MM.1S (cell line): ENCODE data around the gene ABCB9.
A peak's percentile ranks its signal among the peaks of the same experiment; 100 is the strongest.
"Not testable (repeated sequence)": the region's sequence is repeated elsewhere in the genome, so short reads cannot be mapped to it uniquely, and the experiment has no call there.

Experiments
- DNase-seq: peaks from one replicate; pipeline ENCODE4 v3.0.0-alpha.2; 2015
- H2AFZ ChIP-seq: fragments of 300-600 bp; sonication (generic); 2 replicates; pipeline ENCODE4 v1.6.0; 2016; ENCODE audit warnings: antibody characterized with exemption, low read length
- H3F3A ChIP-seq: fragments of 300-600 bp; sonication (generic); 2 replicates; pipeline ENCODE4 v1.6.1; 2016; ENCODE audit warnings: mild to moderate bottlenecking, antibody characterized with exemption, low read length, moderate library complexity, mixed read lengths; ENCODE audit not compliant: insufficient read depth
- H3K27ac ChIP-seq: fragments of 300-600 bp; sonication (generic); 2 replicates; pipeline ENCODE4 v1.5.1; 2016; ENCODE audit warnings: mild to moderate bottlenecking, low read length
- H3K27me3 ChIP-seq: fragments of 300-600 bp; sonication (generic); replicated peaks from 2 replicates; pipeline ENCODE4 v1.6.0; 2016; ENCODE audit warnings: low read length; ENCODE audit not compliant: insufficient read depth
- H3K36me3 ChIP-seq: fragments of 300-600 bp; sonication (generic); replicated peaks from 2 replicates; pipeline ENCODE4 v1.6.1; 2016; ENCODE audit warnings: mild to moderate bottlenecking, low read length, mixed read lengths; ENCODE audit not compliant: insufficient read depth
- H3K4me1 ChIP-seq: fragments of 300-600 bp; sonication (generic); 2 replicates; pipeline ENCODE4 v1.6.1; 2016; ENCODE audit warnings: low read length, mixed read lengths
- H3K4me2 ChIP-seq: fragments of 300-600 bp; sonication (generic); 2 replicates; pipeline ENCODE4 v1.6.0; 2016; ENCODE audit warnings: low read depth, low read length
- H3K4me3 ChIP-seq: fragments of 300-600 bp; sonication (generic); 2 replicates; pipeline ENCODE4 v1.5.1; 2016; ENCODE audit warnings: low read length, mixed read lengths
- H3K79me2 ChIP-seq: fragments of 300-600 bp; sonication (generic); 2 replicates; pipeline ENCODE4 v1.6.1; 2016; ENCODE audit warnings: mixed run types, low read length, mixed read lengths
- H3K9ac ChIP-seq: fragments of 300-600 bp; sonication (generic); 2 replicates; pipeline ENCODE4 v1.6.1; 2016; ENCODE audit warnings: low read length, mixed read lengths
- H3K9me2 ChIP-seq: fragments of 300-600 bp; sonication (generic); replicated peaks from 2 replicates; pipeline ENCODE4 v1.6.1; 2016; ENCODE audit warnings: mild to moderate bottlenecking, low read length, mixed read lengths; ENCODE audit not compliant: insufficient read depth
- H3K9me3 ChIP-seq: fragments of 300-600 bp; sonication (generic); replicated peaks from 2 replicates; pipeline ENCODE4 v1.6.1; 2016; ENCODE audit warnings: mild to moderate bottlenecking, low read length, mixed read lengths; ENCODE audit not compliant: insufficient read depth
- H4K20me1 ChIP-seq: fragments of 300-600 bp; sonication (generic); 2 replicates; pipeline ENCODE4 v1.6.1; 2016; ENCODE audit warnings: mild to moderate bottlenecking, low read length, moderate library complexity, mixed read lengths; ENCODE audit not compliant: insufficient read depth
- EZH2 ChIP-seq: fragments of 300-600 bp; sonication (generic); optimal IDR thresholded peaks from 2 replicates; pipeline ENCODE3; 2017; ENCODE audit warnings: low read depth, mild to moderate bottlenecking, antibody characterized with exemption, low read length, mixed read lengths
- EZH2phosphoT487 ChIP-seq: fragments of 300-600 bp; sonication (generic); IDR thresholded peaks from 2 replicates; pipeline ENCODE4 v1.6.1; 2018; ENCODE audit warnings: antibody characterized with exemption, low read length
- TF ChIP-seq, protein P1 (sequence below): fragments of 300-600 bp; sonication (generic); IDR thresholded peaks from 2 replicates; pipeline ENCODE4 v1.5.1; 2016; ENCODE audit warnings: antibody characterized with exemption, low read length, mixed read lengths

ABCB9 gene

DNA sequence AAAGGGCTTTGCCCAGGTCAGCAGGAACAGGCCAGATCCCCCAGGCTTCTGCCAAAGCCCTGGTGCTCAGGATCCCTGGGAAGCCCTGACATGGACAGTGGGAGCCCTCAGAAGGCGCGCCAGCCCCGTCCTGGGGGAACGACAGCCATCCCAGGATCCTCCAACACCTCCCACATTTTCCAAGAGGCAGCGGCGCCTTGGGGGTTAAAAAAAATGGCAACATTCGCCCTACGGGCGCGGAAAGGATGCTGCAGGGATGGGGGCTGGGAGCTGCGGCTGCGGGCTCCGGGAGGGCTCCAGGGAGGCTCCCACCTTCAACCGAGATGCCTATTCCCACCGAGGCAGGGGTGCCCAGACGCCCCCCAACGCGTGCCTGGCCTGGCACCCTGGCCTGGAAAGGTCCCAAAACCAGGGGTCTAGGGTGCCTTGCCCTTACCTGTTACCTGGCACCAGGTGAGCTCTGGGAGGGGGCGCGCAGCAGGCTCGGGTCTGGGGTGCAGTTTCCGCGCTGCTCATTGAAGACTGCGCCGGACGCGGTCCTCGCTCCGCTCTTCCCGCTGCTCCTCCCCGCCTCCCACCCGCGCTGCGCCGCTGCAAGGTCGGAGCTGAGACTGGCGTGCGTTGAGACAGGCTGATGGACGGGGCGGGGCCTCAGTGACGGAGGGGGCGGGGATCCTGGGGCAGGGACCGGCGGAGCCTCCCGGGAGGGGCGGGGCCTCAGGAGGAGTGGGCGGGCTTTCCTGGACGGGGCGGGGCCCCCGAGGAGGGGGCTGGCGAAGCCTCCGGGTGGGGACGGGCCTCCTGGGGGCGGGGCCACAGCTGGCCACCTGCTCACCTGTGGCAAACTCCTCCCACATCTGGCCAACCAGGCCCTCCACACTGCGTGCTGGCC, at the start of gene ABCB9:
Gene ABCB9 (minus strand): TSS at position 613 of the 892 bp plus-strand sequence. CDS start 6,228 bp downstream, outside the sequence.
- Histone ChIP-seq H3K36me3 (no peaks in the 10 kb centered on the region), H3K79me2 (no peaks in the 10 kb centered on the region), H3K4me3 (peak within 1 kb of the TSS; percentile 75), H4K20me1 (no peaks in the 10 kb centered on the region), H3K9me2 (no peaks in the 10 kb centered on the region), H3K9me3 (no peaks in the 10 kb centered on the region), H3K4me2 (peak within 1 kb of the TSS; percentile 82), H3F3A (no peaks in the 10 kb centered on the region), H3K27ac (no peak within 1 kb of the TSS), H3K4me1 (peaks cover 3% of the 10 kb centered on the region; the same call in 1 of the 2 replicates), H3K9ac (peak within 1 kb of the TSS; percentile 53; the same call in 1 of the 2 replicates), H2AFZ (peak within 1 kb of the TSS; percentile 74; the same call in 1 of the 2 replicates), H3K27me3 (no peaks in the 10 kb centered on the region)
- TF ChIP-seq EZH2phosphoT487 (no peak), EZH2 (no peak)
- TF ChIP-seq, protein P1, sequence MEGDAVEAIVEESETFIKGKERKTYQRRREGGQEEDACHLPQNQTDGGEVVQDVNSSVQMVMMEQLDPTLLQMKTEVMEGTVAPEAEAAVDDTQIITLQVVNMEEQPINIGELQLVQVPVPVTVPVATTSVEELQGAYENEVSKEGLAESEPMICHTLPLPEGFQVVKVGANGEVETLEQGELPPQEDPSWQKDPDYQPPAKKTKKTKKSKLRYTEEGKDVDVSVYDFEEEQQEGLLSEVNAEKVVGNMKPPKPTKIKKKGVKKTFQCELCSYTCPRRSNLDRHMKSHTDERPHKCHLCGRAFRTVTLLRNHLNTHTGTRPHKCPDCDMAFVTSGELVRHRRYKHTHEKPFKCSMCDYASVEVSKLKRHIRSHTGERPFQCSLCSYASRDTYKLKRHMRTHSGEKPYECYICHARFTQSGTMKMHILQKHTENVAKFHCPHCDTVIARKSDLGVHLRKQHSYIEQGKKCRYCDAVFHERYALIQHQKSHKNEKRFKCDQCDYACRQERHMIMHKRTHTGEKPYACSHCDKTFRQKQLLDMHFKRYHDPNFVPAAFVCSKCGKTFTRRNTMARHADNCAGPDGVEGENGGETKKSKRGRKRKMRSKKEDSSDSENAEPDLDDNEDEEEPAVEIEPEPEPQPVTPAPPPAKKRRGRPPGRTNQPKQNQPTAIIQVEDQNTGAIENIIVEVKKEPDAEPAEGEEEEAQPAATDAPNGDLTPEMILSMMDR, result no peak
- peak; percentile 86 for DNase-seq

DNA sequence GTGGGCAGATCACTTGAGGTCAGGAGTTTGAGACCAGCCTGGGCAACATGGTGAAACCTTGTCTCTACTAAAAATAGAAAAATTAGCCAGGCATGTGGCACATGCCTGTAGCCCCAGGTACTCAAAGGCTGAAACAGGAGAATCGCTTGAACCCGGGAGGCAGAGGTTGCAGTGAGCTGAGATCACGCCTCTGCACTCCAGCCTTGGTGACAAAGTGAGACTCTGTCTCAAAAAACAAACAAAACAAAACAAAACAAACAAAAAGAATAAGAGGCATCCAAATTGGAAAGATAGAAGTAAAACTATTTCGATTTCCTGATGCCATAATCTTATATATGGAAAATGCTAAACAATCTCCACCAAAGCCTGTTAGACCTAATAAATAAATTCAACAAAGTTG, 48.2 kb upstream of the ABCB9 start:
- not testable (repeated sequence) for DNase-seq, H3K4me2 ChIP-seq, H3K9me3 ChIP-seq, H3K36me3 ChIP-seq, H4K20me1 ChIP-seq, H3K9ac ChIP-seq, H3K4me3 ChIP-seq, H3F3A ChIP-seq, H3K27me3 ChIP-seq, H3K27ac ChIP-seq, H3K79me2 ChIP-seq, H3K4me1 ChIP-seq, H3K9me2 ChIP-seq, H2AFZ ChIP-seq

DNA sequence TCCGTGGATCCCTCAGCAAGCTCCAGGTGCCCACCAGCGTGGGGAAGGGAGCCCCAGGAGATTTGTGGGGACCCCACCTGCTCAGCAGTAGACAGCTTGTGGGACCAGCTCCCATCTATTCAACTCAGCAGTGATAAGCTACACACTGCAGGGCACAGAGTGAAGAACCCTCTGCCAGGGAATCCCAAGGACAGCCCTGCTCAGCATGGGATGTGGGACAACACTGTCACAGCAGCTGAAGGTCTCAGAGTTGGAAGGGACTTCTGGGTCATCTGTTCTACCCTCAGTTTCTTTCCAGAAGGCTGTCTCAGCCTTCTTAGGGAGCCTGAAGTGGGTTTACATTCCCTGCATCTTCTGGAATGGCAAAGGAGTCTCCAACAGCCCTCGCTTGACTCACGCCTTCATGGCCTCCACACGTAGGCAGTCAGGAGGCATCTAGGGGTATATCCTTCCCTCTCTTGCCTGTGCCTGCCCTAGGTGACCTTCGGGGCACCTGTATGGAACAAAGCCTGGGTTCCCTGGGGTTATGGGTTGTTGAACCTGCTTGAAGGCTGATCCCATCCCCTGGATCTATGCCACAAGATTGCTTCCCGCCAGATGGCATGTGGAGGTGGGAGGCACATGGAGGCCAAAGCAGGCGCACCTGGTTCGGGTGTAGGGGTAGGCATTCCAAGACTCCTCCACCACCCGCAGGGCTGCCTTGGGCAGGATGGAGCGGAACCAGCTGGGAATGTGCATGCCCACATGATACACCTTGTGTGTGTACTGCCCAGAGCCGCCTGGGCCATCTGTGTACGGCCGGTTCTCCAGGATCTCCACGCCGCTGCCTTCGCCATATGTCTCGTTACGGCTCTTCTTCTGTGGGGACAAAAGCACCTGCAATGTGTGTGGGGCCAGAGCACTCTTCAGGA, 47.2 kb upstream of the ABCB9 start:
- Histone ChIP-seq H3K4me2 (no peak overlapping the region), H3K27me3 (no peaks in the 10 kb centered on the region), H3F3A (no peaks in the 10 kb centered on the region), H4K20me1 (no peaks in the 10 kb centered on the region), H3K4me1 (no peaks in the 10 kb centered on the region), H3K9ac (no peak overlapping the region), H2AFZ (no peak overlapping the region), H3K79me2 (no peaks in the 10 kb centered on the region), H3K36me3 (no peaks in the 10 kb centered on the region), H3K27ac (no peak overlapping the region), H3K9me2 (no peaks in the 10 kb centered on the region), H3K4me3 (no peak overlapping the region), H3K9me3 (no peaks in the 10 kb centered on the region)
- TF ChIP-seq, protein P1, result no peak
- TF ChIP-seq EZH2, result no peak
- DNase-seq, result no peak
